K562 (cell line): Measurements from ENCODE around the gene ARL4C. TPM values are rescaled to one million over a fixed set of nuclear protein-coding genes. Genes with fewer than 3 reads are reported as not detected.

Experiments used
- ATAC-seq: fragments of 200-7000 bp; cut with Tn5 transposase; 3 replicates; pipeline ENCODE4 v1.9.1; 2020; ENCODE audit warnings: moderate library complexity
- BruUV-seq: library from RNA; stranded (reverse); fragments of 400-500 nt; replicated peaks from 2 replicates; lab custom pipeline; 2021; lab: Mats Ljungman, UMichigan
- CTCF ChIA-PET: fragments of 300-600 bp; formaldehyde crosslinking; extraction: SDS; loops from one replicate; lab custom pipeline; 2021; ENCODE audit warnings: low intra/inter-chr PET ratio; lab: Yijun Ruan, JAX
- POLR2A ChIA-PET: fragments of 300-600, 350-650 bp; sonication (Branson Sonifier 250); formaldehyde crosslinking; extraction: SDS; loops from one replicate; lab custom pipeline; 2021; ENCODE audit warnings: antibody characterized with exemption, inconsistent platforms; lab: Yijun Ruan, JAX
- DNase-seq, 4 experiments: peaks; one replicate each; pipeline versions ENCODE4 v3.0.0 to v3.0.0-alpha.2; 2011 to 2018; ENCODE audit warnings: low spot score in 3 of 4, mixed read lengths in 3 of 4; ENCODE audit errors: extremely low read depth in 1 of 4
- FAIRE-seq: peaks from 2 replicates; lab custom pipeline; 2011; peaks lifted over from hg19 to GRCh38; lab: Jason Lieb, UNC
- H2AFZ ChIP-seq: 2 replicates; pipeline ENCODE4 v1.6.0; 2011; ENCODE audit warnings: low read depth, low read length, control low read depth, inconsistent platforms
- H3K27ac ChIP-seq: fragments of 200-600 bp; 3 replicates; pipeline ENCODE4 v1.8.0; 2011; ENCODE audit warnings: low read depth, mild to moderate bottlenecking, control low read depth, inconsistent platforms, low read length, moderate library complexity, mixed read lengths; ENCODE audit errors: extremely low read depth
- H3K27me3 ChIP-seq, 2 experiments: fragments of 300-600 bp in 1 of 2; 2 replicates in 1 of 2; 3 replicates in 1 of 2; pipeline versions ENCODE4 v1.6.0 to v1.8.0; 2011; ENCODE audit warnings: inconsistent platforms in 2 of 2, low read length in 2 of 2, mild to moderate bottlenecking in 1 of 2, mixed read lengths in 1 of 2, moderate library complexity in 1 of 2; ENCODE audit not compliant: control insufficient read depth in 2 of 2, insufficient read depth in 2 of 2
- H3K36me3 ChIP-seq: fragments of 300-600 bp; 3 replicates; pipeline ENCODE4 v1.8.0; 2011; ENCODE audit warnings: mild to moderate bottlenecking, low read length, inconsistent platforms; ENCODE audit not compliant: control insufficient read depth, insufficient read depth
- H3K4me1 ChIP-seq, 2 experiments: fragments of 200-600 bp in 1 of 2; replicated peaks in 1 of 2; 2 replicates in 1 of 2; 3 replicates in 1 of 2; pipeline versions ENCODE4 v1.5.1 to v1.8.0; 2011; ENCODE audit warnings: inconsistent platforms in 2 of 2, low read length in 2 of 2, mild to moderate bottlenecking in 1 of 2, mixed read lengths in 1 of 2, moderate library complexity in 1 of 2; ENCODE audit not compliant: control insufficient read depth in 2 of 2, insufficient read depth in 2 of 2
- H3K4me2 ChIP-seq: 2 replicates; pipeline ENCODE4 v1.6.1; 2011; ENCODE audit warnings: low read length, control low read depth, inconsistent platforms, mixed read lengths; ENCODE audit not compliant: insufficient read depth
- H3K4me3 ChIP-seq: fragments of 200-600 bp; sonication (generic), shearing (Covaris generic); 2 replicates; pipeline ENCODE4 v1.5.1; 2016; ENCODE audit warnings: control low read depth, inconsistent platforms
- H3K79me2 ChIP-seq: fragments of 200-600 bp; 3 replicates; pipeline ENCODE4 v1.8.0; 2011; ENCODE audit warnings: low read length, inconsistent platforms; ENCODE audit not compliant: control insufficient read depth, insufficient read depth
- H3K9ac ChIP-seq, 2 experiments: 2 replicates each; pipeline versions ENCODE4 v1.6.0 to v1.6.1; 2011; ENCODE audit warnings: low read depth in 2 of 2, low read length in 2 of 2, control low read depth in 1 of 2, inconsistent platforms in 1 of 2, mild to moderate bottlenecking in 1 of 2, mixed read lengths in 1 of 2; ENCODE audit not compliant: insufficient read depth in 1 of 2
- H3K9me1 ChIP-seq: one replicate; pipeline ENCODE4 v1.6.0; 2011; ENCODE audit warnings: inconsistent platforms, mild to moderate bottlenecking, low read length, moderate library complexity; ENCODE audit not compliant: control insufficient read depth, insufficient read depth
- H3K9me3 ChIP-seq: replicated peaks from 2 replicates; pipeline ENCODE4 v1.5.1; 2011; ENCODE audit warnings: low read depth, low read length, inconsistent platforms; ENCODE audit not compliant: control insufficient read depth, insufficient read depth
- H4K20me1 ChIP-seq: replicated peaks from 2 replicates; pipeline ENCODE4 v1.6.1; 2011; ENCODE audit warnings: low read length, inconsistent platforms, mixed read lengths; ENCODE audit not compliant: control insufficient read depth, insufficient read depth
- ARID3A ChIP-seq: IDR thresholded peaks from 2 replicates; pipeline ENCODE4 v1.6.1; 2012; ENCODE audit warnings: low read depth, low read length, improper control_type of control experiment, borderline replicate concordance
- CBX1 ChIP-seq: sonication (generic); IDR thresholded peaks from 2 replicates; pipeline ENCODE4 v1.6.1; 2016; ENCODE audit warnings: antibody characterized with exemption, low read depth, mild to moderate bottlenecking
- CCNT2 ChIP-seq: IDR thresholded peaks from 2 replicates; pipeline ENCODE4 v1.6.1; 2011; ENCODE audit warnings: borderline replicate concordance, low read depth, mild to moderate bottlenecking, moderate library complexity, mixed read lengths, low read length; ENCODE audit not compliant: insufficient read length; ENCODE audit errors: extremely low read depth
- E2F3 ChIP-seq: fragments of 250-450 bp; sonication (Bioruptor Pico); IDR thresholded peaks from 2 replicates; pipeline ENCODE4 v1.4.0; 2020; ENCODE audit warnings: mild to moderate bottlenecking
- ELK1 ChIP-seq: sonication (generic); formaldehyde crosslinking; IDR thresholded peaks from 2 replicates; pipeline ENCODE4 v1.8.1; 2022; ENCODE audit warnings: missing genetic modification reagents
- ZNF140 ChIP-seq: fragments of 250-450 bp; sonication (Bioruptor Pico); IDR thresholded peaks from 2 replicates; pipeline ENCODE4 v1.8.0; 2021; ENCODE audit warnings: moderate library complexity, mild to moderate bottlenecking, inconsistent platforms
- ZNF431 ChIP-seq: sonication (generic); formaldehyde crosslinking; IDR thresholded peaks from 2 replicates; pipeline ENCODE4 v1.8.0; 2022; ENCODE audit warnings: mild to moderate bottlenecking, missing genetic modification reagents
- WGBS: fragments of 100-300 bp; shearing (Covaris generic); methylation state at CpG from one replicate; pipeline ENCODE4 v1.1.6; 2016; ENCODE audit warnings: low coverage, mixed read lengths; ENCODE audit not compliant: insufficient coverage; ENCODE audit errors: missing lambda C conversion rate; 5-methylcytosine and 5-hydroxymethylcytosine counted together
- in situ Hi-C: fragments of 300-500 bp; cut with MboI; formaldehyde crosslinking; loops from 4 replicates; pipeline ENCODE4 v1.15.0; 2018; ENCODE audit warnings: inconsistent platforms, mixed read lengths
- intact Hi-C: fragments of 100-400 bp; cut with micrococcal nuclease; formaldehyde crosslinking; loops from 2 replicates; pipeline ENCODE4 v1.14.2; 2022
- polyA plus RNA-seq, 8 experiments: library from polyadenylated mRNA; depleted of rRNA in 4 of 8; stranded (reverse) in 5 of 8; unstranded in 3 of 8; fragments of >200 nt; fragmentation: Nextera tagmentation in 2 of 8; fragmentation: Illumina TruSeq in 1 of 8; extraction: Ambion mirVana in 2 of 8; extraction: Trizol in 1 of 8; gene quantifications; 2 replicates each; pipeline versions ENCODE4 v1.2.1 to v1.2.3, GENCODE V29; 2011 to 2014; ENCODE audit warnings: inconsistent platforms in 1 of 8, missing spikeins in 1 of 8
- total RNA-seq, 7 experiments: library from RNA; depleted of rRNA in 6 of 7; stranded (reverse); fragments of >200 nt in 6 of 7; fragmentation: Illumina TruSeq in 2 of 7; extraction: Trizol in 2 of 7; gene quantifications; 2 replicates each; pipeline versions ENCODE4 v1.2.1 to v1.2.3, GENCODE V29; 2011 to 2021; ENCODE audit warnings: low replicate concordance in 1 of 7

ARL4C gene
- total and polyA plus RNA-seq, 9 of the 15 experiments (the other 6 are each of a cell fraction or from before 2014, with no cell fraction given): 0.03 to 0.11 (median 0.04) TPM; not detected in 5

- H3K36me3 ChIP-seq: no peaks in the 10 kb centered on the region
- intact Hi-C loops (no loop called here), in situ Hi-C loops (no loop called here)
- FAIRE-seq (no peak), DNase-seq (no peak), ATAC-seq (no peak)
- H3K9ac ChIP-seq: no peak overlapping the region
- no peaks in the 10 kb centered on the region for H3K9me1 ChIP-seq
- H3K27ac ChIP-seq: no peak overlapping the region
- no peak overlapping the region for H2AFZ ChIP-seq
- no peak overlapping the region for H3K4me2 ChIP-seq
- BruUV-seq: no TSS peak
- WGBS: 10% methylated on average over 7 of the region's 8 CpGs
- peaks cover 0 to 13% of the 10 kb centered on the region in 2 experiments; a peak in 2 of 5 replicates for H3K27me3 ChIP-seq
- POLR2A ChIA-PET: interaction anchor here (0.7 kb wide), 1 partner anchor 1157 kb away, joined by 3 read pairs; no protein-coding TSS in a partner anchor
- TF ChIP-seq E2F3 (CRISPR knock-in tag) (no peak), CCNT2 (no peak), CBX1 (no peak), ARID3A (no peak), ELK1 (CRISPR knock-in tag) (no peak), ZNF140 (CRISPR knock-in tag) (no peak), ZNF431 (CRISPR knock-in tag) (no peak)
- CTCF ChIA-PET: no interaction called here
- H3K79me2 ChIP-seq: no peaks in the 10 kb centered on the region
- H3K4me3 ChIP-seq: no peak overlapping the region
- no peaks in the 10 kb centered on the region for H3K9me3 ChIP-seq
- H4K20me1 ChIP-seq: no peaks in the 10 kb centered on the region
- peaks cover 5 to 6% of the 10 kb centered on the region in 2 experiments; a peak in 4 of 5 replicates for H3K4me1 ChIP-seq
Measured at GRCh38 chr2:234517971-234518370, 21.1 kb upstream of the ARL4C start.
